Thymus (tissue), 11 donors: ENCODE measurements around the gene CNGB1. TPM values are rescaled to one million over a fixed set of nuclear protein-coding genes. Genes with fewer than 3 reads are reported as not detected.
"Not testable (repeated sequence)": the region's sequence is repeated elsewhere in the genome, so short reads cannot be mapped to it uniquely, and the experiment has no call there.

Source experiments
- DNase-seq, 9 donors: peaks; one replicate each; pipeline ENCODE4 v3.0.0-alpha.2; 2013; ENCODE audit warnings: low spot score in 9 of 9, low read depth in 6 of 9, missing footprints in 1 of 9
- H3K27ac ChIP-seq, 2 donors: one replicate each; pipeline ENCODE4 v1.5.1; 2013; ENCODE audit warnings: control low read depth in 1 of 2, low read depth in 1 of 2, low read length in 1 of 2, mild to moderate bottlenecking in 1 of 2, moderate library complexity in 1 of 2
- H3K27me3 ChIP-seq, 2 donors: one replicate each; pipeline ENCODE4 v1.5.1; 2013; ENCODE audit warnings: low read length in 1 of 2; ENCODE audit not compliant: control insufficient read depth in 2 of 2, insufficient read depth in 1 of 2
- H3K36me3 ChIP-seq, 2 donors: one replicate each; pipeline ENCODE4 v1.5.1; 2013; ENCODE audit warnings: low read length in 1 of 2, mild to moderate bottlenecking in 1 of 2, moderate library complexity in 1 of 2; ENCODE audit not compliant: control insufficient read depth in 2 of 2, insufficient read depth in 2 of 2
- H3K4me1 ChIP-seq, 2 donors: one replicate each; pipeline ENCODE4 v1.5.1; 2013; ENCODE audit warnings: low read length in 2 of 2; ENCODE audit not compliant: control insufficient read depth in 2 of 2, insufficient read depth in 2 of 2
- H3K4me3 ChIP-seq, 2 donors: one replicate each; pipeline ENCODE4 v1.5.1; 2013; ENCODE audit warnings: low read length in 2 of 2, control low read depth in 1 of 2, mild to moderate bottlenecking in 1 of 2
- H3K9me3 ChIP-seq, 2 donors: one replicate each; pipeline ENCODE4 v1.5.1; 2013; ENCODE audit warnings: low read length in 1 of 2, mild to moderate bottlenecking in 1 of 2; ENCODE audit not compliant: control insufficient read depth in 2 of 2, insufficient read depth in 1 of 2
- WGBS: extraction: QIAGEN DNeasy Blood & Tissue Kit; methylation state at CpG from one replicate; pipeline ENCODE4 v1.1.7; 2013; 5-methylcytosine and 5-hydroxymethylcytosine counted together
- polyA plus RNA-seq: library from polyadenylated mRNA; stranded (reverse); fragments of 200-250 nt; gene quantifications from one replicate; pipeline ENCODE4 v1.2.3, GENCODE V29; 2013
- total RNA-seq: library from RNA; stranded (reverse); fragments of 120-200 nt; gene quantifications from one replicate; pipeline ENCODE4 v1.2.4, GENCODE V29; 2013
- donor health status: healthy.

Gene CNGB1
- total and polyA plus RNA-seq, 2 donors, result 0.19 to 0.43 TPM

DNA sequence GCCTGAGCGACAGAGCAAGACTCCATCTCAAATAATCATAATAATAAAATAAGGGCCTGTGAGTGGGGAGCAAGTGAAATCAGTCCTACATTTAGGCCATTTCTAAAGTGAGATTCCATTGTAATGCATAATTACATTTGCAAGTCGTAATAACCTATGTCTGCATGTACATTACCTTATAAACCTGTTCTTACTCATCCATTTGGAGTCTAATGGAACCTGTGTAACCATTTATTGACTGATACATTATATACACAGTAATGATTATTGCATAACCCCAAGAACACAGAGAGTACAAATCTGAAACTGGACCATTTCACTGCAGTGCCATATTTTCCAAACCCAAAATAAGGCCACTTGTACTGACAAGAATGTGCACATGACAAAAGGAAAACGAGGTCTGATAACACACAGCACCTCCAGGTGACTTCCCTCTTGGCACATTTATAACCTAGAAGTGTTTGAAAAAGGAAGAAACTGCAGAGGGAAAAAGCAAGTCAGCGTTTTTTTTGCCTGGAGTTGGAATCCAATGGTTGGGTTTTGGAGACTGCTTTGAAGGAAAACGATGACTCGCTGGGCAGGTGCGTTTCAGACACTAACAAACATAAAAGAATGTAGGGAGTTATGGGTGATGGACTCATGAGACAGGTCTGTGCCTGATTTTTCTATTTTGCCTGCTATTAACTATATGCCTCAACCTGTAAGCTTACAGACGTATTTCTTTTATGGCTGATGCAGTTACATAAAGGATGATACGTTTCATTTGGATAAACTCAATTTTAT, 105.0 kb downstream of the CNGB1 start:
- H3K4me3 ChIP-seq, result no peak overlapping the region
- H3K36me3 ChIP-seq, result no peaks in the 10 kb centered on the region
- peaks cover 0 to 4% of the 10 kb centered on the region in 2 donors for H3K27me3 ChIP-seq
- no peaks in the 10 kb centered on the region for H3K4me1 ChIP-seq
- H3K27ac ChIP-seq, result peak overlapping the region in 1 of 2 donors; percentile 60
- peak in 1 of 9 donors; percentile 6 for DNase-seq
- no peaks in the 10 kb centered on the region for H3K9me3 ChIP-seq
- 81% methylated on average over 9 of the region's 9 CpGs for WGBS

DNA sequence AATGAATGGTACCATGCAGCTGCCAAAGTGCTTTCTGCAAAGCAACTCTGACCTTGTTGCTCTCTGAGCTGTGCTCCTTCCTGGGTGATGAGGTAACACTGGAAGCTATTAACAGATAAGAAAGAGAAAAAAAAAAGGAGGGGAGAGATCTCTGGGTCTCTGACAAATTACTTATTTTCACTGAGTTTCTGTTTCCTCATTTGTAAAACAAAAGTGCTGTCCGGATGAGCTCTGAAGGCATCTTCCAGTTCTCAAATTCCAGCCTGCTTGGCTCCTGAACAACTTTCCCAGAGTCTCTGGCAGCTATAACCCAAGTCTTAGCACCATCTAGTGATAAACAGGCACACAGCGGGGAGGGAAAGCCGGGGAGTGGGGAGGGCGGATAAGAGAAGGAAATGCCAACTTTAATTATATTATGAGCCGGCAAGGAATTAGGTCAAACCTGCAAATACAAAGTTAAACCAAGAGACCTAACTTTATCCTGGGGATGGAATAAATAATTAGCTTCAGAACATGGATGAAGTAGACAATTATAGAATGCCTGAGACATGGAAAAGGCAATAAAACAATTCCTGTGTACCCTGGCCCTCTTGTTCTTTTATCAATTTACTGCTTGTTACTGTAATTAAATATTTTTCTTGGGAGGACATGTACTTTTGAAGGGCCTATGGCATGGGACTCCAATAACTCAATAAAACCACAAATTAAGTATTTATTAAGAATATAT, 107.3 kb downstream of the CNGB1 start:
- H3K27ac ChIP-seq, result no peak overlapping the region
- H3K4me1 ChIP-seq, result no peaks in the 10 kb centered on the region
- WGBS, result 12% methylated on average over 5 of the region's 5 CpGs
- H3K4me3 ChIP-seq, result no peak overlapping the region
- peak in 1 of 9 donors; percentile 35 for DNase-seq
- peaks cover 0 to 4% of the 10 kb centered on the region in 2 donors for H3K27me3 ChIP-seq
- H3K36me3 ChIP-seq, result no peaks in the 10 kb centered on the region
- H3K9me3 ChIP-seq, result no peaks in the 10 kb centered on the region

DNA sequence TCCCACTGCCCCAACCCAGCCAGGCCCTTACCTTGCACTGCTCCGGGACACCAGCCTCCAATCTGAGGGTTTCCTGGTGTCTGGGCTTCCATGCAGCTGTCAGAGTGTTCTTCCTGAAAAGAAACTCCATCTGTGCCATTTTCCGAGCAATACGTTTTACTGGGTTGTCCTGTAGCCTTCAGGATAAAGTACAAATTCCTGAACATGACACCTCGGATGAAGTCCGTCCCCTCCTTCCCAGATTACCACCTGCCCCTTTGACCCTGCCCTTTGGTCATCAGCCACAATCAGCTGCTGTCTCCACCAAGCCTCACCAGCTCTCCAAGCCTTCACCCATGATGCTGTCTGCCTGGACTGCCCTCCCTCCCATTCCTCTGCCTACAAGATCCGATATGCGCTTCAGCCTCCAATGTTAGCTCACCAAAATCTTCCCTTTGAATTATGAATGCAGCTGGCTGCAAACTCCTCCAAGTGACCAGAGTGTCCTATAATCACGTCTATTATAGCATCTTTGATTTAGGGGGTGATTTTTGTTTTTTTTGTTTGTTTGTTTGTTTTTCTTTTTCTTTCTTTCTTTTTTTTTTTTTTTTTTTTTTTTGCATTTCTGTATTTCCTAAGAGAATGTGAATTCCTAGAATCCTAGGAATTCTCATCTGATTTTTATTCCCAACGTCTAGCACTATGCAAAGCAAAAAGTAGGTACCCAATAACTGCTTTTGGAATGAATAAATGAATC, 108.1 kb downstream of the CNGB1 start:
- no peak for DNase-seq
- Histone ChIP-seq H3K27me3 (peaks cover 0 to 4% of the 10 kb centered on the region in 2 donors), H3K36me3 (no peaks in the 10 kb centered on the region), H3K9me3 (no peaks in the 10 kb centered on the region), H3K4me1 (no peaks in the 10 kb centered on the region), H3K4me3 (no peak overlapping the region), H3K27ac (no peak overlapping the region)
- 89% methylated on average over 9 of the region's 9 CpGs for WGBS

DNA sequence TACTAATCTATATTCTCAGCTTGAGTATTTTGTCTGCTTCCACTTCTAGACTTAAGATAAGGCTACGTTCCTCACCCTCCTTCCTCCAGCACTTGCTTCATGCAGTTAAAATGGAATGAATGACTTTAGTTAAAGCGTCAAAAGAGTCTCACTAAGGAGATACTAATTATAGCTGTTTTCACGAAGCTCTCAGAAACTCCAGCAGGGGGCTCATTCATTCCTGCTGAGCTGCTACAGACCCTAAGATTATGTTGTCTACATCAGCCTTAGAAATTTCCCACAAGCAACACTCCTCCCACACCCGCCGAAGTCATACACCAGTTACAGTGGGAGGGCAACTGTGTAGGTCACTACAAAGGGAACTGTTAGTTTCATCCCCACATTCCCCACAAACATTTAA, 111.6 kb downstream of the CNGB1 start:
- H3K36me3 ChIP-seq, result no peaks in the 10 kb centered on the region
- no peak overlapping the region for H3K27ac ChIP-seq
- peaks cover 0 to 4% of the 10 kb centered on the region in 2 donors for H3K27me3 ChIP-seq
- H3K9me3 ChIP-seq, result no peaks in the 10 kb centered on the region
- H3K4me1 ChIP-seq, result no peaks in the 10 kb centered on the region
- no peak overlapping the region for H3K4me3 ChIP-seq
- DNase-seq, result peak in 1 of 9 donors; percentile 12
- WGBS, result 64% methylated on average over 5 of the region's 5 CpGs

DNA sequence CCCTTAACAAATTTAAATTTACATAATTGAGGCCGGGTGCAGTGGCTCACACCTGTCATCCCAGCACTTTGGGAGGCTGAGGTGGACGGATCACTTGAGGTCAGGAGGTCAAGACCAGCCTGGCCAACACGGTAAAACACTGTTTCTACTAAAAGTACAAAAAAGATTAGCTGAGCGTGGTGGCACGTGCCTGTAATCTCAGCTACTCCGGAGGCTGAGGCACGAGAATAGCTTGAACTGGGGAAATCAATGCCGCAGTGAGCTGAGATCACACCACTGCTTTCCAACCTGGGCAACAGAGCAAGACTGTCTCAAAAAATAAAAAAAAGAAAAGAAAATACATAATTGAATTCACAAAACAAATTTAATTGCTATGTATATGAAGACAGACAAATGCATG, 112.3 kb downstream of the CNGB1 start:
- Histone ChIP-seq H3K4me1 (no peaks in the 10 kb centered on the region), H3K27me3 (peaks cover 0 to 4% of the 10 kb centered on the region in 2 donors), H3K9me3 (no peaks in the 10 kb centered on the region), H3K4me3 (no peak overlapping the region), H3K36me3 (no peaks in the 10 kb centered on the region), H3K27ac (no peak overlapping the region)
- 93% methylated on average over 8 of the region's 8 CpGs for WGBS
- DNase-seq, result no peak

DNA sequence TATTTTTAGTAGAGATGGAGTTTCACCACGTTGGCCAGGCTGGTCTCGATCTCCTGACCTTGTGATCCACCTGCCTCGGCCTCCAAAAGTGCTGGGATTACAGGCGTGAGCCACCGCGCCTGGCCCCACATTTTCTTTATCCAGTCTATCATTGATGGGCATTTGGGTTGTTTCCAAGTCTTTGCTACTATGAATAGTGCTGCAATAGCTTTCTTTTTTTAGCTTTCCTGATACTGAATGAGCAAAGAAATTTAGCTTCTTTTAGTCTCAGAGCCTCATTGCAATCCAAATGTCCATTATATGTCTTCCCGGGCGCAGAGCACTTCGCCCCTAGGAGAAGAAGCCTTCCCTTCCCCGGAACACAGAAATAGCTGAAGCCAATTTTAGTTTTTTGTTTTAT, 112.9 kb downstream of the CNGB1 start:
- H3K4me1 ChIP-seq, H3K4me3 ChIP-seq, DNase-seq, H3K9me3 ChIP-seq, H3K36me3 ChIP-seq, H3K27me3 ChIP-seq, H3K27ac ChIP-seq: not testable (repeated sequence)
- WGBS, result 96% methylated on average over 10 of the region's 10 CpGs

DNA sequence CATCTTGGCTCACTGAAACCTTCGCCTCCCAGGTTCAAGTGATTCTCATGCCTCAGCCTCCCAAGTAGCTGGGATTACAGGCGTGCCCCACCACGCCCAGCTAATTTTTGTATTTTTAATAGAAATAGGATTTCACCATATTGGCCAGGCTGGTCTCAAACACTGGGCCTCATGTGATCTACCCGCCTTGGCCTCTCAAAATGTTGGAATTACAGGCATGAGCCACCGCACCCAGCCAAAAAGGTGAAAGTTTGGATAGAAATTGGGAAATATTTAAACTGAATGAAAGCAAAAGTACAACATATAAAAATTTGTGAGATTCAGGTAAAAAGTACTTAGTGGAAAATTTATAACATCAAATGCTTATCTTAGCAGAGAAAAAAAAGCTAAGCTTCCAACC, 115.7 kb downstream of the CNGB1 start:
- DNase-seq, result no peak
- no peak overlapping the region for H3K4me3 ChIP-seq
- 99% methylated on average over 5 of the region's 5 CpGs for WGBS

DNA sequence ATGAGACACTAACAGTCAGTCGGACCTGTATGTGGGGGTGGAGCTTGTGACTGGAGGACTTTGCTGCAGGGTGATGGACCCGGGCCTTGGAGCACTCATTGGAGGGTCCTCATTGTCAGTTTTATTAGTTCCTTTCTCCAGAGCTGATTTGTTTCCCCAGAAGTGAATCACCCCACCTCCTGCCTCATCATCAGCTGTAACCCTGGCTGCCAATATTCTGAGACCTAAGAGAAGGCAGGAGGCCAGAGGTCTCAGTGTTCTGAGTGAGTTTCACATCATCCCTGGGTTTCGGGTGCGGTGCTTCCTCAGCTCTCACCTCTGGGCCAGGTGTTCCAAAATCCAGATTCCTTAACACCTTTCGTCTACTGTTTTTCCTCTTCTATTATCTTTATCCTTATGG, 118.7 kb downstream of the CNGB1 start:
- H3K9me3 ChIP-seq, result no peaks in the 10 kb centered on the region
- H3K27me3 ChIP-seq, result no peaks in the 10 kb centered on the region
- no peak for DNase-seq
- no peaks in the 10 kb centered on the region for H3K4me1 ChIP-seq
- WGBS, result 94% methylated on average over 5 of the region's 5 CpGs
- no peak overlapping the region for H3K27ac ChIP-seq
- H3K4me3 ChIP-seq, result no peak overlapping the region
- no peaks in the 10 kb centered on the region for H3K36me3 ChIP-seq

More for the DNA sequence above, 115.7 kb downstream of the CNGB1 start:
- Histone ChIP-seq H3K27me3 (no peaks in the 10 kb centered on the region), H3K27ac (no peak overlapping the region), H3K4me1 (no peaks in the 10 kb centered on the region), H3K9me3 (no peaks in the 10 kb centered on the region), H3K36me3 (no peaks in the 10 kb centered on the region)

DNA sequence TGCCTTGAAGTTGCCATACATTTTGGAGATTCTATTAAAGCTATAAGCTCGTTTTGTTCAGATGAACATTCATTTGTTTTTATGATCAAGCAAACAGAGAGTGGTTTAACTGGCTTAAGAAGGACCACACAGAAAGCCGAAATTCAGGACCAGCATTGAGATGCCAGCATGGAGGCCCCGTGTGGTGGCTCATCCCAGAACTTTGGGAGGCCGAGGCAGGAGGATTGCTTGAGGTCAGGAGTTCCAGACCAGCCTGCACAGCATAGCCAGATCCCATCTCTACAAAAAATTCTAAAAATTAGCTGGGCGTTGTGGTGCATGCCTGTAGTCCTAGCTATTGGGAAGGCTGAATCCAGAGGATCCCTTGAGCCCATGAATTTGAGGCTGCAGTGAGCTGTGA, 122.7 kb downstream of the CNGB1 start:
- WGBS, result 96% methylated on average over 5 of the region's 5 CpGs
- DNase-seq, result no peak
- no peak overlapping the region for H3K4me3 ChIP-seq

More for the DNA sequence above, 122.7 kb downstream of the CNGB1 start:
- Histone ChIP-seq H3K9me3 (no peaks in the 10 kb centered on the region), H3K27me3 (no peaks in the 10 kb centered on the region), H3K36me3 (no peaks in the 10 kb centered on the region), H3K27ac (no peak overlapping the region), H3K4me1 (peaks cover 0 to 11% of the 10 kb centered on the region in 2 donors)
